AML-193 (cell line): ENCODE data around the gene DTNA.
A peak's percentile ranks its signal among the peaks of the same experiment; 100 is the strongest.

Source experiments
- DNase-seq, 2 experiments: peaks; one replicate each; lab custom pipeline; 2025; lab: John Stamatoyannopoulos, UW

DTNA gene

DNA sequence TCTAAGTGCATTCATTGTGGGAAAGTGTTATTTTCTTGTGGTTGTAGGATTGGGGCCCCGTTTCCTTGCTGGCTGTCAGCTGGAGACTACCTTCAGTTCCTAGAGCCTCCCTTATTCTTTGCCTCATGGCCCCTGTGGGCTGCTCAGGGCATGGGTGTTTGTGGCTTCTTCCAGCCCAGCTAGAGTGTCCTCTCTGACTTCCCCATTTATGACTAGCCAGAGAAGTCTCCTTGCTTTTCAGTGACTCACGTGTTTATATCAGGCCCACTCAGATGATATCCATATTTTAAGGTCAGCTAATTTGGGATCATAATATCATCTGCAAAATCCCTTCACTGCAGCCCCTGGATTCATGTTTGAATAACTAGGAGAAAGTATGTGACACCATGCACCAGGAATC lies 62.8 kb downstream of the DTNA start:
- DNase-seq, result no peak

DNA sequence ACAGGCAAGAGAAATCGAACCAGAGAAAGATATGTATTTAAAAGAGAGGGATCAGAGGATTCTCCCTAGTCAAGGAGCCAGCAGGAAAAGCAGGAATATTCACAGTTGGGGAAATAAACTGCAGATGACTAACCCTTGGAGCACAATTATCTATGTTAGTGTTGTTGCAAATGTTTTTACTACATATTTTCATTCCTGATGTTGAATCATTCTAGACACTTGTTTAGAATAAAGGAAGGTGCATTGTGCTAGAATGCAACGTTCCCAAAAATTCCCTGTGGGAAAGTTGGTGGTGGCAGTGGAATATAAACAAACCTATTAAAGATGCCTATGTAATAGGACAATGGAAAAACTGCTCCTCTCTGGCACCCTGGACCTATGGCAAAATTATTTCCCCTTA lies 63.3 kb downstream of the DTNA start:
- DNase-seq, result no peak

- no peak for DNase-seq
These were observed 64.1 kb downstream of the DTNA start for GRCh38 chr18:34773961-34774766.

DNA sequence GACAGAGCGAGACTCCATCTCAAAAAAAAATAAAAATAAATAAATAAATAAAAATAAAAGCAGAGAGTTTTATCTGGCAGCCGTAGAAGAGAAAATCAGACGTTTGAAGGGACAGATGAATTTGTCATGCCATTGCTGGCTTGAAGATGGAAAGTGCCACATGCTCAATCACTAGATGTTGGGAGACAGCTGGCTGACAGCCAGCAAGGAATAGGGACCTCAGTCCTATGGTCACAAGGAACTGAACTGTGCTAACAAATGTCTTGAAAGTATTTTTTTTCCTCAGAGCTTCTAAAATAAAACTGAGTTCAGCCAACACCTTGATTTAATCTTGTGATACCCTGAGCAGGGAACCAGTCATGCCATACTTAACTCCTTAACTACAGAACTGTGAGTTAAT lies 65.4 kb downstream of the DTNA start:
- no peak for DNase-seq

- no peak for DNase-seq
These were observed 69.0 kb downstream of the DTNA start for GRCh38 chr18:34779112-34779511.

GRCh38 chr18:34780856-34781255 lies 70.8 kb downstream of the DTNA start:
- DNase-seq, result no peak

DNA sequence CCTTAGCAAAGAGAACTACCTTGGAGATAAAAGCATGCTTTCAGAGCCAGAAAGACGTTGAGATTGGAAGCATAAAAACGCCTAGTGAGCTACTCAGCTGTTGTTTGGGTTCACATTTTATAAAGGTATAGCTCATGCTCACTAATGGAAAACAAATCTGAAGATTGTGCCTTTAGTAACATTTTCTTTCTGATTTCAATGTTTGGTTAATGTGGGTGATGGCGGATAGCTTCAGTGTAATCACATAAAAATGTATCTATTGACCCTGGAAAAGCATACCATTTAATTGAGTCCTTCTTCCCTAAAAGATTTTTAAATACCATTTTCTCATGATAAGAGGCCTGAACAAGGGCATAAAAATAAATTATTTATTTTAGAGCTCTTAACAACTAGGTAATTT lies 73.4 kb downstream of the DTNA start:
- no peak for DNase-seq

GRCh38 chr18:34786162-34786741 lies 76.2 kb downstream of the DTNA start:
- no peak for DNase-seq

- DNase-seq, result peak; percentile 42 to 49
These were observed 77.9 kb downstream of the DTNA start for GRCh38 chr18:34787931-34788532.

- no peak for DNase-seq
These were observed 79.8 kb downstream of the DTNA start for GRCh38 chr18:34789768-34790344.

- no peak for DNase-seq
These were observed 84.2 kb downstream of the DTNA start for GRCh38 chr18:34794348-34794747.

DNA sequence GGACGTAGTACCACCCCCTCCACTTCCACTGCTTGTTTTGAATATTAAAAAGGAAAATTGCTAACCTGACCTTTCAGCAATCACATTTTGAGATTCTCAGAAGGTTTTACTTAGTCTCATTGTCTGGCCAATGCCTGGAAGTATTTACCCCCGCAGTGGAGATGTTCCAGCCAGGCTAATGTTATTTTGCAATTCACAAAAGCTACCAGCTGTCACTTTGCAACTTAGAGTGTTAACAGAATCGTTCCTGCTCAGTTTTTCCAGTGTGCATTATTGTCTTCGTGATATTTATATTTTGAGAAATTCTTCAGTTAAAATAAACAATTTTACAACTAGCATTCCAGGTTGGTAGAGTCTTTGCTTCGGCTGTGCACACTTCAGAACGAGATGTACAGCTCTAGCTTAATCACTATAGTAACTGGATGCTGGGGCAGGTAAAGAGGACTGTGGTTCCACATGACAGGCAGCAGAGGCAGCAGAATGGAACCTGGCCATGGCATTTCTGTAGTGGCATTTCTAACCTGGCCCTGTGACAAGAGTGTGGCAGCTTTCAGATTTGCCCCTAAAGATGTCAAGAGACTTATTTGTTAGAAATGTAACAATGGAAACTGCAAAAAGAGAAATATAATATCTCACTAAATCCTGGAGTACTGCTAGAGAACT lies 85.1 kb downstream of the DTNA start:
- no peak for DNase-seq

DNA sequence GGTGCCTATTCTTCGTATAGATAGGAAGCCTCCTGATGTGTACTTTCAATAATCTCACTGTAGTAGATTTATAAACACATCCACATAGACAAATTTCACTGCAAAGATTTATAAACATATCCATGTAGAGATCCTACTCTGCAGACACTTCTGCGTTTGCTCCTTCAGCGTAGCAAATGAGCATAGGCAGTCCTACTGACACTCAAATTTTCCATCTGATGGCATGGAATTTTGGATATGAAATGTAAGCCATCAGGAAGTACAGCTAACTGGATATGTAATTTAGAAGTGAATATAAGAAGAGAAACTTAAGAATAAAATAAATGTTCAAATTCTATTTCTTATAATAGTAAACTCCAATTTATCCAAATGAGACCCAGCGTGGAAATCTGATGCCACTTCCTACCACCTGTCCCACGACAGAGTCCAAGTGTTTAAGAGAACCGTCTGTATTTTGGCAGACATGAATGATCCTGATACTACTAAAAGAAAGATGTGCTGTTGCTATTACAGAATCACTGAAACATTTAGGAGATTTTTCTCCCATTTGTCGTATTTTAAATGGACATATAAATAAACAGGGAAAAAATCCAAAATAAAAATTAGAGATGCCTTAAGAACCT lies 86.0 kb downstream of the DTNA start:
- no peak for DNase-seq

DNA sequence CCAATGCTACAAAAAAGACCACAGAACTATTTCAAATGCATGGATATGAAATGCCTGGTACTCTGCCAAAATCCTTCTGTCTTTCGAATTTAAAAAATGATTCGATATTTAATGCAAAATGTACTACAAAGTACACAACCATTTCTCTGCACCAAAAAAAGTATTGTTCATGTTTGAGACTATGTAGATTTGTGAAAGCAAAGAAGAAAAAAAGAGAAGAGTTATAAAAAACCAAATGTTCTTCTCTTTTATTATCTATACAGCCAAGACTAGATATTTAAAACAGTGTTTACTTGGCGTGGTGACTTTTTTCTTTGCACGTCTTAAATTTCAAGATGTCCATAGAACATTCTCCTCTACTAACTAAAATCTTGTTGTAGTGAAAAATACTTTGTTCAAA lies 89.2 kb downstream of the DTNA start:
- DNase-seq, result no peak

GRCh38 chr18:34800381-34800780 lies 90.3 kb downstream of the DTNA start:
- no peak for DNase-seq

GRCh38 chr18:34801774-34802173 lies 91.7 kb downstream of the DTNA start:
- DNase-seq, result no peak

DNA sequence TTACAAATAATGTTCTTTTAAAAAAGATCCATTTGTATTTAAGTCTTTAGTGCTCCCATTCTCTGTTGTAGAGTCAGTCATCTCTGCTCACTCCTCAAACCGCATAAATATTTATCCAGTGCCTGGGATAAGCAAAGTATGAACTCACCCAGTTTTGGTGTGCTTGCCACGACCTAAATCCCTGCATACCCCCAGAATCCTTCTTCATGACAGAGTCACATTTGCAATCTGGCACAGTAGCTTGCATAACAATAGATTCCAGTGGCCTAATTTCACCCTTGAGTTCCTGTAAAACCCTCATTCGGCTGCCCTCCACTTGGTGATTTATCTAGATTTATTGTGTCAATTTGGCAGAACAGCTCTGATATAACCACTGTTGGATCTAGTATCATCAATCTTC lies 92.9 kb downstream of the DTNA start:
- no peak for DNase-seq

GRCh38 chr18:34803877-34804400 lies 93.8 kb downstream of the DTNA start:
- no peak for DNase-seq

GRCh38 chr18:34805103-34805877 lies 95.2 kb downstream of the DTNA start:
- DNase-seq, result no peak

- DNase-seq, result no peak
These were observed 95.8 kb downstream of the DTNA start for GRCh38 chr18:34805878-34806351.

DNA sequence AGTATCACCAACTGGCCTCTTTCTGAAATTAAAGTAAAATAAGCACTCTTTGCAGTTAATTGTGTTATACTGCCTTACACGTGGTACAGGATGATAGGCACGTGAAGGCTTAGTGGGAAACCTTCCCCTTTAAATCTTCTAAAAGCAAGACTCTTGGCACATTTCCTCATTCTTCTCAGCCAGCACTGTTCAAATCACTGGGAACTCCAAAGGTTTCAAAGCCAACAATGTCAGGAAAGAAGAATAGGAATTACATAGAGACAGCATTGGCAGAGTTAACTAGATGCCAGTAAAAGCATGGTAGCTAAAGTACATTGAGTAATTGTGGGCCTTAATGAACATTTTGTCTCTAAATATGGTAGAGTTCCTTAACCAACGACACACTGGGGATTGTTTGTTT lies 96.4 kb downstream of the DTNA start:
- DNase-seq, result no peak
